HepG2 (cell line): ENCODE measurements around the gene RFC2. TPM values are rescaled to one million over a fixed set of nuclear protein-coding genes. Genes with fewer than 3 reads are reported as not detected.

Experiments used
- CEBPB ChIP-seq: IDR thresholded peaks from 2 replicates; pipeline ENCODE4 v1.6.1; 2011; ENCODE audit warnings: low read depth, low read length, improper control_type of control experiment, borderline replicate concordance
- DMAP1 ChIP-seq: IDR thresholded peaks from 2 replicates; pipeline ENCODE4 v1.6.1; 2016
- GZF1 ChIP-seq: sonication (generic); formaldehyde crosslinking; IDR thresholded peaks from 2 replicates; pipeline ENCODE4 v1.5.1; 2020; ENCODE audit warnings: mild to moderate bottlenecking, missing genetic modification reagents
- KAT7 ChIP-seq: IDR thresholded peaks from 2 replicates; pipeline ENCODE4 v1.6.1; 2018; ENCODE audit warnings: borderline replicate concordance, missing compliant biosample characterization
- MATR3 ChIP-seq: sonication (generic); formaldehyde crosslinking; IDR thresholded peaks from 2 replicates; pipeline ENCODE4 v1.4.0; 2020; ENCODE audit warnings: missing genetic modification reagents
- MYNN ChIP-seq: sonication (generic); formaldehyde crosslinking; IDR thresholded peaks from 2 replicates; pipeline ENCODE4 v1.4.0; 2020; ENCODE audit warnings: mild to moderate bottlenecking, low read depth, missing genetic modification reagents
- NR2F1 ChIP-seq, 2 experiments: fragments of 450-650 bp in 1 of 2; formaldehyde crosslinking in 1 of 2; IDR thresholded peaks; 2 replicates each; pipeline versions ENCODE4 v1.5.0 to v1.6.1; 2016 to 2020; ENCODE audit warnings: mild to moderate bottlenecking in 1 of 2, missing compliant biosample characterization in 1 of 2, missing genetic modification reagents in 1 of 2, moderate library complexity in 1 of 2
- NR2F6 ChIP-seq, 2 experiments: IDR thresholded peaks; 2 replicates each; pipeline ENCODE4 v1.6.1; 2016; ENCODE audit warnings: antibody characterized with exemption in 1 of 2, mild to moderate bottlenecking in 1 of 2
- SRF ChIP-seq: IDR thresholded peaks from 2 replicates; pipeline ENCODE4 v1.6.1; 2011; ENCODE audit warnings: mild to moderate bottlenecking, low read depth, low read length, moderate library complexity
- TEAD3 ChIP-seq: optimal IDR thresholded peaks from 2 replicates; pipeline ENCODE3; 2016; ENCODE audit warnings: borderline replicate concordance
- ZNF136 ChIP-seq: sonication (generic); formaldehyde crosslinking; IDR thresholded peaks from 2 replicates; pipeline ENCODE4 v1.8.1; 2022; ENCODE audit warnings: low read depth, mild to moderate bottlenecking, moderate library complexity, missing genetic modification reagents
- ZNF253 ChIP-seq: sonication (generic); formaldehyde crosslinking; IDR thresholded peaks from 2 replicates; pipeline ENCODE4 v1.8.0; 2022; ENCODE audit warnings: mild to moderate bottlenecking, missing genetic modification reagents, borderline replicate concordance
- ZNF557 ChIP-seq: sonication (generic); formaldehyde crosslinking; IDR thresholded peaks from 2 replicates; pipeline ENCODE4 v1.4.0; 2020; ENCODE audit warnings: missing genetic modification reagents
- polyA plus RNA-seq, 8 experiments: library from polyadenylated mRNA; depleted of rRNA in 3 of 8; stranded (reverse) in 7 of 8; unstranded in 1 of 8; fragments of >200 nt; fragmentation: Illumina TruSeq in 4 of 8; extraction: Trizol in 4 of 8; gene quantifications; 2 replicates each; pipeline versions ENCODE4 v1.2.1 to v1.2.3, GENCODE V29; 2011 to 2016; ENCODE audit warnings: low read depth in 4 of 8, missing spikeins in 1 of 8, mixed read lengths in 1 of 8; ENCODE audit not compliant: insufficient read depth in 1 of 8
- total RNA-seq, 5 experiments: library from RNA; depleted of rRNA; stranded (reverse); fragments of >200 nt; fragmentation: Illumina TruSeq; extraction: Trizol; gene quantifications; 2 replicates each; pipeline ENCODE4 v1.2.3, GENCODE V29; 2016; ENCODE audit warnings: low read depth in 1 of 5
- TF ChIP-seq, protein P1 (sequence below): sonication (generic); formaldehyde crosslinking; IDR thresholded peaks from 2 replicates; pipeline ENCODE4 v1.4.0; 2020; ENCODE audit warnings: missing genetic modification reagents, borderline replicate concordance
- TF ChIP-seq, protein P2 (sequence below): sonication (generic); formaldehyde crosslinking; IDR thresholded peaks from 2 replicates; pipeline ENCODE4 v1.5.0; 2020; ENCODE audit warnings: mild to moderate bottlenecking, missing genetic modification reagents, borderline replicate concordance
- TF ChIP-seq, protein P3 (sequence below): sonication (generic); formaldehyde crosslinking; IDR thresholded peaks from 2 replicates; pipeline ENCODE4 v1.5.0; 2020; ENCODE audit warnings: mild to moderate bottlenecking, missing genetic modification reagents

The RFC2 gene
- total and polyA plus RNA-seq, 2 of the 13 experiments (the other 11 are each of a cell fraction or from before 2014, with no cell fraction given), result 14.6 to 43.5 TPM

DNA sequence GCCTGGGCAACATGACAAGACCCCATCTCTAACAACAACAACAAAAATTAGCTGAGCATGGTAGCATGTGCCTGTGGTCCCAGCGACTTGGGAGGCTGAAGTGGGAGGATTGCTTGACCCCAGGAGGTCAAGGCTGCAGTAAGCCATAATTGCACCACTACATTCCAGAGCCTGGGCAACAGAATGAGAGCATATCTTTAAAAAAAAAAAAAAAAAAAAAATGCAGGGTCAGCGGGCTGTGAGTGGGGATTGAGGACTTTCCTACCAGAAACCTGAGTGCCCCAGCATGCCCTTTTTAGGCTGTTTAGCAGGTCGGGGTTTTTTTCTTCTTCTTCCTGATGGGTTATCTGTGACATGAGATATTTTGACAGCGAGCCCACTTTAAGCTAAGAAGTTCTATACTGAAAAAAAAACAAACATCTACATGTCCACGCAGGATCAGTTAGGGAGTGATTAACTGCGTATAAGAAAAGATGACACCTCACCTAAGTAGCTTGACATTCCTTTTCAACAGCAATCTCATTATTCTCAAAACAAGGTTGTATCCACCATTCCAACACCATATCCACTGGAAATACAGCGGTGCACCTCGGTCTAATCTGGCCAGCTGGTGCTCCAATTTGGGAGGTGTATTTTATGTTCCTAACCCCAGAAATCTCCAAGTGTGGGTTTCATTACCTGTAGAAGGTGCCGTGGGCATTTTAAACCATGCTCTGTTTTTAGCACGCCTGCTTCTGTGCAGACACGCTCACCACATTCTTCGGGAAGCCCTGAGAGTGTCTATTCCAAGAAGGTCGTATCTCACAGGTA lies 13.8 kb upstream of the RFC2 start (continued):
- TF ChIP-seq, protein P1, sequence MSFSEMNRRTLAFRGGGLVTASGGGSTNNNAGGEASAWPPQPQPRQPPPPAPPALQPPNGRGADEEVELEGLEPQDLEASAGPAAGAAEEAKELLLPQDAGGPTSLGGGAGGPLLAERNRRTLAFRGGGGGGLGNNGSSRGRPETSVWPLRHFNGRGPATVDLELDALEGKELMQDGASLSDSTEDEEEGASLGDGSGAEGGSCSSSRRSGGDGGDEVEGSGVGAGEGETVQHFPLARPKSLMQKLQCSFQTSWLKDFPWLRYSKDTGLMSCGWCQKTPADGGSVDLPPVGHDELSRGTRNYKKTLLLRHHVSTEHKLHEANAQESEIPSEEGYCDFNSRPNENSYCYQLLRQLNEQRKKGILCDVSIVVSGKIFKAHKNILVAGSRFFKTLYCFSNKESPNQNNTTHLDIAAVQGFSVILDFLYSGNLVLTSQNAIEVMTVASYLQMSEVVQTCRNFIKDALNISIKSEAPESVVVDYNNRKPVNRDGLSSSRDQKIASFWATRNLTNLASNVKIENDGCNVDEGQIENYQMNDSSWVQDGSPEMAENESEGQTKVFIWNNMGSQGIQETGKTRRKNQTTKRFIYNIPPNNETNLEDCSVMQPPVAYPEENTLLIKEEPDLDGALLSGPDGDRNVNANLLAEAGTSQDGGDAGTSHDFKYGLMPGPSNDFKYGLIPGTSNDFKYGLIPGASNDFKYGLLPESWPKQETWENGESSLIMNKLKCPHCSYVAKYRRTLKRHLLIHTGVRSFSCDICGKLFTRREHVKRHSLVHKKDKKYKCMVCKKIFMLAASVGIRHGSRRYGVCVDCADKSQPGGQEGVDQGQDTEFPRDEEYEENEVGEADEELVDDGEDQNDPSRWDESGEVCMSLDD (CRISPR knock-in tag), result no peak
- TF ChIP-seq NR2F1 (CRISPR knock-in tag; IDR thresholded peaks at IDR 0.05) (peak; percentile 32 to 43; a peak in 2 of 4 replicates), DMAP1 (CRISPR knock-in tag) (no peak), TEAD3 (peak; percentile 58), ZNF557 (CRISPR knock-in tag) (no peak), NR2F6 (IDR thresholded peaks at IDR 0.05) (peak; percentile 73), NR2F6 (CRISPR knock-in tag; IDR thresholded peaks at IDR 0.05) (peak; percentile 73), GZF1 (CRISPR knock-in tag) (0 out of 2 replicates have a peak, but pooled peaks have one; percentile 10), SRF (peak; percentile 49; the same call in 1 of the 2 replicates), CEBPB (peak; percentile 13; the same call in 1 of the 2 replicates), ZNF136 (CRISPR knock-in tag) (no peak), MYNN (CRISPR knock-in tag) (no peak), KAT7 (CRISPR knock-in tag) (no peak), MATR3 (CRISPR knock-in tag) (no peak), ZNF253 (CRISPR knock-in tag) (no peak)
- TF ChIP-seq, protein P2, sequence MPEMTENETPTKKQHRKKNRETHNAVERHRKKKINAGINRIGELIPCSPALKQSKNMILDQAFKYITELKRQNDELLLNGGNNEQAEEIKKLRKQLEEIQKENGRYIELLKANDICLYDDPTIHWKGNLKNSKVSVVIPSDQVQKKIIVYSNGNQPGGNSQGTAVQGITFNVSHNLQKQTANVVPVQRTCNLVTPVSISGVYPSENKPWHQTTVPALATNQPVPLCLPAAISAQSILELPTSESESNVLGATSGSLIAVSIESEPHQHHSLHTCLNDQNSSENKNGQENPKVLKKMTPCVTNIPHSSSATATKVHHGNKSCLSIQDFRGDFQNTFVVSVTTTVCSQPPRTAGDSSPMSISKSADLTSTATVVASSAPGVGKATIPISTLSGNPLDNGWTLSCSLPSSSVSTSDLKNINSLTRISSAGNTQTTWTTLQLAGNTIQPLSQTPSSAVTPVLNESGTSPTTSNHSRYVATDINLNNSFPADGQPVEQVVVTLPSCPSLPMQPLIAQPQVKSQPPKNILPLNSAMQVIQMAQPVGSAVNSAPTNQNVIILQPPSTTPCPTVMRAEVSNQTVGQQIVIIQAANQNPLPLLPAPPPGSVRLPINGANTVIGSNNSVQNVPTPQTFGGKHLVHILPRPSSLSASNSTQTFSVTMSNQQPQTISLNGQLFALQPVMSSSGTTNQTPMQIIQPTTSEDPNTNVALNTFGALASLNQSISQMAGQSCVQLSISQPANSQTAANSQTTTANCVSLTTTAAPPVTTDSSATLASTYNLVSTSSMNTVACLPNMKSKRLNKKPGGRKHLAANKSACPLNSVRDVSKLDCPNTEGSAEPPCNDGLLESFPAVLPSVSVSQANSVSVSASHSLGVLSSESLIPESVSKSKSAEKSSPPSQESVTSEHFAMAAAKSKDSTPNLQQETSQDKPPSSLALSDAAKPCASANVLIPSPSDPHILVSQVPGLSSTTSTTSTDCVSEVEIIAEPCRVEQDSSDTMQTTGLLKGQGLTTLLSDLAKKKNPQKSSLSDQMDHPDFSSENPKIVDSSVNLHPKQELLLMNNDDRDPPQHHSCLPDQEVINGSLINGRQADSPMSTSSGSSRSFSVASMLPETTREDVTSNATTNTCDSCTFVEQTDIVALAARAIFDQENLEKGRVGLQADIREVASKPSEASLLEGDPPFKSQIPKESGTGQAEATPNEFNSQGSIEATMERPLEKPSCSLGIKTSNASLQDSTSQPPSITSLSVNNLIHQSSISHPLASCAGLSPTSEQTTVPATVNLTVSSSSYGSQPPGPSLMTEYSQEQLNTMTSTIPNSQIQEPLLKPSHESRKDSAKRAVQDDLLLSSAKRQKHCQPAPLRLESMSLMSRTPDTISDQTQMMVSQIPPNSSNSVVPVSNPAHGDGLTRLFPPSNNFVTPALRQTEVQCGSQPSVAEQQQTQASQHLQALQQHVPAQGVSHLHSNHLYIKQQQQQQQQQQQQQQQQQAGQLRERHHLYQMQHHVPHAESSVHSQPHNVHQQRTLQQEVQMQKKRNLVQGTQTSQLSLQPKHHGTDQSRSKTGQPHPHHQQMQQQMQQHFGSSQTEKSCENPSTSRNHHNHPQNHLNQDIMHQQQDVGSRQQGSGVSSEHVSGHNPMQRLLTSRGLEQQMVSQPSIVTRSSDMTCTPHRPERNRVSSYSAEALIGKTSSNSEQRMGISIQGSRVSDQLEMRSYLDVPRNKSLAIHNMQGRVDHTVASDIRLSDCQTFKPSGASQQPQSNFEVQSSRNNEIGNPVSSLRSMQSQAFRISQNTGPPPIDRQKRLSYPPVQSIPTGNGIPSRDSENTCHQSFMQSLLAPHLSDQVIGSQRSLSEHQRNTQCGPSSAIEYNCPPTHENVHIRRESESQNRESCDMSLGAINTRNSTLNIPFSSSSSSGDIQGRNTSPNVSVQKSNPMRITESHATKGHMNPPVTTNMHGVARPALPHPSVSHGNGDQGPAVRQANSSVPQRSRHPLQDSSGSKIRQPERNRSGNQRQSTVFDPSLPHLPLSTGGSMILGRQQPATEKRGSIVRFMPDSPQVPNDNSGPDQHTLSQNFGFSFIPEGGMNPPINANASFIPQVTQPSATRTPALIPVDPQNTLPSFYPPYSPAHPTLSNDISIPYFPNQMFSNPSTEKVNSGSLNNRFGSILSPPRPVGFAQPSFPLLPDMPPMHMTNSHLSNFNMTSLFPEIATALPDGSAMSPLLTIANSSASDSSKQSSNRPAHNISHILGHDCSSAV (CRISPR knock-in tag), result no peak
- TF ChIP-seq, protein P3, sequence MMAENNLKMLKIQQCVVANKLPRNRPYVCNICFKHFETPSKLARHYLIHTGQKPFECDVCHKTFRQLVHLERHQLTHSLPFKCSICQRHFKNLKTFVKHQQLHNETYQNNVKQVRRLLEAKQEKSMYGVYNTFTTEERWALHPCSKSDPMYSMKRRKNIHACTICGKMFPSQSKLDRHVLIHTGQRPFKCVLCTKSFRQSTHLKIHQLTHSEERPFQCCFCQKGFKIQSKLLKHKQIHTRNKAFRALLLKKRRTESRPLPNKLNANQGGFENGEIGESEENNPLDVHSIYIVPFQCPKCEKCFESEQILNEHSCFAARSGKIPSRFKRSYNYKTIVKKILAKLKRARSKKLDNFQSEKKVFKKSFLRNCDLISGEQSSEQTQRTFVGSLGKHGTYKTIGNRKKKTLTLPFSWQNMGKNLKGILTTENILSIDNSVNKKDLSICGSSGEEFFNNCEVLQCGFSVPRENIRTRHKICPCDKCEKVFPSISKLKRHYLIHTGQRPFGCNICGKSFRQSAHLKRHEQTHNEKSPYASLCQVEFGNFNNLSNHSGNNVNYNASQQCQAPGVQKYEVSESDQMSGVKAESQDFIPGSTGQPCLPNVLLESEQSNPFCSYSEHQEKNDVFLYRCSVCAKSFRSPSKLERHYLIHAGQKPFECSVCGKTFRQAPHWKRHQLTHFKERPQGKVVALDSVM (CRISPR knock-in tag), result peak; percentile 86; the same call in 1 of the 2 replicates
